Natural killer cell (primary cell): ENCODE measurements around the gene COL5A1. TPM values are rescaled to one million over a fixed set of nuclear protein-coding genes. Genes with fewer than 3 reads are reported as not detected.

Experiments used
- ATAC-seq, 3 donors: fragments of 150-1000 bp in 2 of 3; fragments of 200-7000 bp in 1 of 3; cut with Tn5 transposase; 1 replicate in 1 of 3; 2 replicates in 2 of 3; pipeline ENCODE4 v1.10.0; 2021; ENCODE audit warnings: mild to moderate bottlenecking in 2 of 3, moderate library complexity in 2 of 3
- DNase-seq, 2 donors: peaks; one replicate each; pipeline versions ENCODE4 v3.0.0 to v3.0.0-alpha.2; 2013 to 2021; ENCODE audit warnings: mixed read lengths in 1 of 2
- H3K27ac ChIP-seq: one replicate; pipeline ENCODE4 v1.5.1; 2013; ENCODE audit warnings: mild to moderate bottlenecking, low read length
- H3K27me3 ChIP-seq: one replicate; pipeline ENCODE4 v1.6.1; 2013; ENCODE audit warnings: low read length; ENCODE audit not compliant: control insufficient read depth, insufficient read depth
- H3K36me3 ChIP-seq: one replicate; pipeline ENCODE4 v1.6.1; 2013; ENCODE audit warnings: low read length; ENCODE audit not compliant: control insufficient read depth, insufficient read depth
- H3K4me1 ChIP-seq: one replicate; pipeline ENCODE4 v1.6.1; 2013; ENCODE audit warnings: low read length; ENCODE audit not compliant: control insufficient read depth, insufficient read depth
- H3K4me3 ChIP-seq: one replicate; pipeline ENCODE4 v1.5.1; 2013; ENCODE audit warnings: low read length
- H3K9me3 ChIP-seq: one replicate; pipeline ENCODE4 v1.6.1; 2013; ENCODE audit warnings: low read length; ENCODE audit not compliant: control insufficient read depth, insufficient read depth
- H3K27ac Mint-ChIP-seq, 2 donors: one replicate each; pipeline ENCODE4 v1.8.0; 2022; ENCODE audit warnings: mild to moderate bottlenecking in 2 of 2, mixed read lengths in 2 of 2, moderate library complexity in 1 of 2
- H3K27me3 Mint-ChIP-seq, 2 donors: one replicate each; pipeline ENCODE4 v1.8.0; 2022; ENCODE audit warnings: low read depth in 2 of 2, mixed read lengths in 2 of 2
- H3K36me3 Mint-ChIP-seq: one replicate; pipeline ENCODE4 v1.8.0; 2022; ENCODE audit warnings: mixed read lengths
- H3K4me1 Mint-ChIP-seq, 2 donors: one replicate each; pipeline ENCODE4 v1.8.0; 2022; ENCODE audit warnings: mixed read lengths in 2 of 2
- H3K4me3 Mint-ChIP-seq: one replicate; pipeline ENCODE4 v1.8.0; 2022; ENCODE audit warnings: mild to moderate bottlenecking, moderate library complexity, mixed read lengths
- H3K9me3 Mint-ChIP-seq, 2 donors: one replicate each; pipeline ENCODE4 v1.8.0; 2022; ENCODE audit warnings: mixed read lengths in 2 of 2
- CTCF ChIP-seq: fragments of 200-600 bp; IDR thresholded peaks from one replicate; pipeline ENCODE4 v1.8.0; 2022; ENCODE audit warnings: antibody characterized with exemption
- WGBS: methylation state at CpG from one replicate; pipeline ENCODE4 v1.1.7; 2013; ENCODE audit warnings: missing lambda C conversion rate; ENCODE audit not compliant: insufficient coverage; 5-methylcytosine and 5-hydroxymethylcytosine counted together
- intact Hi-C: fragments of 100-400 bp; cut with micrococcal nuclease; formaldehyde crosslinking; loops from one replicate; pipeline ENCODE4 v1.14.2; 2022
- total RNA-seq, 4 donors: library from RNA; stranded (reverse); fragments of 120-200 nt in 1 of 4; gene quantifications; one replicate each; pipeline versions ENCODE4 v1.2.3 to v1.2.4, GENCODE V29; 2013 to 2022

The COL5A1 gene
- total RNA-seq, 3 donors from 2014 or later (not counting 1 experiment from before 2014, with no cell fraction given), result 0.11 to 0.28 (median 0.23) TPM

GRCh38 chr9:134740071-134740470 is 98.5 kb downstream of the COL5A1 start:
- no peak overlapping the region for H3K4me3 ChIP-seq

DNA sequence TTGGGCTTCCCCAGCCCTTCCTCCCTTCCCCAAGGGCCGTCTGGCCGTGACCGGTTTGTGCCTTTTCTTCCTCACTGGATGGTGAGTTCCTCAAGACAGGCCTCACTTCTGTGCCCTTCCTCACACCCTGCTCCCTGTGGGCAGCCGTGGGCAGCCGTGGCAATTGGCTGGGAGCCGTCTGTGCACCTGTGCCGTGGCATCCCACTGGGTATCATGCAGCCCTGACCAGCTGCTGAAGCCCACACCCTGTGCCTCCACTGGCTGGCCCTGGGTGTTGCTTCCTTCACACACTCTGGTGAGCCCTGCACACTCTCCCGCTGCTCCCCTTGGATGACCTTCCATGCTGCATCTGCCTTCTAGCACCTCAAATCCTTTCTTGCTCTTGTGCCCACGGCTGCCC is 100.2 kb downstream of the COL5A1 start:
- H3K4me3 Mint-ChIP-seq, result no peak overlapping the region
- peaks cover 7% of the 10 kb centered on the region for H3K9me3 ChIP-seq
- no peaks in the 10 kb centered on the region for H3K27me3 ChIP-seq
- H3K4me1 Mint-ChIP-seq, result no peaks in the 10 kb centered on the region
- intact Hi-C loops, result no loop called here
- H3K9me3 Mint-ChIP-seq, result no peaks in the 10 kb centered on the region
- peaks cover 4 to 7% of the 10 kb centered on the region in 2 donors for H3K27me3 Mint-ChIP-seq
- no peak overlapping the region for H3K27ac ChIP-seq
- H3K4me3 ChIP-seq, result no peak overlapping the region
- DNase-seq, result no peak
- WGBS, result 84% methylated on average over 9 of the region's 9 CpGs
- no peak for ATAC-seq
- H3K27ac Mint-ChIP-seq, result no peak overlapping the region
- no peaks in the 10 kb centered on the region for H3K36me3 ChIP-seq
- no peaks in the 10 kb centered on the region for H3K4me1 ChIP-seq
- H3K36me3 Mint-ChIP-seq, result no peaks in the 10 kb centered on the region
- TF ChIP-seq CTCF, result no peak

More at GRCh38 chr9:134740071-134740470, 98.5 kb downstream of the COL5A1 start:
- H3K36me3 ChIP-seq, result no peaks in the 10 kb centered on the region
- Mint-ChIP-seq H3K4me3 (no peak overlapping the region), H3K36me3 (no peaks in the 10 kb centered on the region), H3K27me3 (peaks cover 4 to 7% of the 10 kb centered on the region in 2 donors), H3K4me1 (no peaks in the 10 kb centered on the region), H3K27ac (no peak overlapping the region), H3K9me3 (no peaks in the 10 kb centered on the region)
- DNase-seq, result no peak
- no peak overlapping the region for H3K27ac ChIP-seq
- 92% methylated on average over 16 of the region's 16 CpGs for WGBS
- H3K4me1 ChIP-seq, result no peaks in the 10 kb centered on the region
- intact Hi-C loops, result no loop called here
- TF ChIP-seq CTCF, result no peak
- no peaks in the 10 kb centered on the region for H3K27me3 ChIP-seq
- peaks cover 7% of the 10 kb centered on the region for H3K9me3 ChIP-seq
- ATAC-seq, result no peak

DNA sequence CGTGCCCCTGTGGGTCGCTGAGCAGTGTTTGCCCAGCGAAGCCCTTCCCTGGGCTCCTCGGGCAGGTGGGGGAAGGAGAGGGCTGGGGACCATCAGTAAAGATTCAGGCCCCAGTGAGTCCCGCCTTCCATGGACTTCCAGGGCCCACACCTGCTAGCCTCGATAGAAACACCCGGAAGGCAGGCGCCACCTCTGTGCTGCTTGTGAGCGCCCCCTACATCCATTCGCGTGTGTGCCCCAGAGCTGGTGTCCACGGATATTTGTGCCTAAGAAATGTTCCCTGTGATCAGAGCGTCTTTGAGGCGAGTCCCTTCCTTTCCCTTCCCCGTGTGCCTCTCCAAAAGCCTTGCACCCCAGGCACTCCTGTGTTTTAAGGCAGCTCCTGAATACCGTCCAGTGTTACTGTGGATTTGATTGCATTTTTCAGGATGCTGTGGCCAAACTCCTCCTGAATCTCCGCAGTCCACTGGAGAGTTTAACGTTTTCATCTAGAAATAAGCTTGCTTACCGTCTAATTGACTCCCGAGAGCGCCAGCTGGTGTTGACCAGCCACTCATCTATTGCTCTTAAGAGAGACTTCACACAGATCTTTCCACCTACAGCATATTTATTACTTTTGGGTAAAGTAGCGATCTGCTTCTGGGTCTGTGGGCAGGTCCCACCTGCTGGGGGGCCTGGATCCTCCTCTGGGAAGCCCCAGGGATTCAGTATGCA is 101.4 kb downstream of the COL5A1 start:
- H3K36me3 Mint-ChIP-seq, result no peaks in the 10 kb centered on the region
- WGBS, result 92% methylated on average over 22 of the region's 22 CpGs
- DNase-seq (no peak), ATAC-seq (no peak)
- no peaks in the 10 kb centered on the region for H3K27me3 ChIP-seq
- H3K9me3 Mint-ChIP-seq, result no peaks in the 10 kb centered on the region
- H3K27me3 Mint-ChIP-seq, result peaks cover 4 to 7% of the 10 kb centered on the region in 2 donors
- intact Hi-C loops, result no loop called here
- H3K4me1 ChIP-seq, result no peaks in the 10 kb centered on the region
- no peak overlapping the region for H3K4me3 ChIP-seq
- H3K9me3 ChIP-seq, result peaks cover 7% of the 10 kb centered on the region
- H3K36me3 ChIP-seq, result no peaks in the 10 kb centered on the region
- no peak overlapping the region for H3K27ac Mint-ChIP-seq
- no peak for TF ChIP-seq CTCF
- no peak overlapping the region for H3K27ac ChIP-seq
- H3K4me3 Mint-ChIP-seq, result no peak overlapping the region
- no peaks in the 10 kb centered on the region for H3K4me1 Mint-ChIP-seq

DNA sequence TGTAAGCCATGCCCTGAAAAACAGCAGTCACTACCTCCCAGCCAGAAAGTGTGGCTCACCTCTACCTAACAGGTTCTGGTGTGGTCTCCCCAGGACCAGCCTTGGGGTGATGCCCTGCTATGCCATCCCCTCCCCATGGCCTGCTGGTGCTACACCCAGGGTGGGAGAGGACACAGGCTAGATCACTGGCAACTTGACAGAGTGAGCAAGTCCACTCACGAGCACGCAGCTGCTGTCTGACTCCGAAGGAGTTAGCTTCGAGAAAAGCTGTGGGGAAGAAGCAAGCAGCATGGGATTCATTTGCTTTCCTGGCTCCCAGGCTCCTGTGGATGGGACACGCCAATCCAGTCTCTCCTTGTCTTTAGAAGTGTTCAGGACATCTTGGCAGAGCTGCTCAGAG is 102.2 kb downstream of the COL5A1 start:
- ATAC-seq (no peak), DNase-seq (no peak)
- H3K4me1 Mint-ChIP-seq, result no peaks in the 10 kb centered on the region

More for the DNA sequence above, 102.2 kb downstream of the COL5A1 start:
- Mint-ChIP-seq H3K27me3 (peaks cover 4 to 7% of the 10 kb centered on the region in 2 donors), H3K9me3 (no peaks in the 10 kb centered on the region), H3K4me3 (no peak overlapping the region), H3K27ac (no peak overlapping the region), H3K36me3 (no peaks in the 10 kb centered on the region)
- intact Hi-C loops, result no loop called here
- no peak for TF ChIP-seq CTCF
- no peak overlapping the region for H3K4me3 ChIP-seq
- no peak overlapping the region for H3K27ac ChIP-seq
- no peaks in the 10 kb centered on the region for H3K36me3 ChIP-seq
- H3K9me3 ChIP-seq, result peaks cover 7% of the 10 kb centered on the region
- 94% methylated on average over 5 of the region's 5 CpGs for WGBS
- H3K27me3 ChIP-seq, result no peaks in the 10 kb centered on the region
- no peaks in the 10 kb centered on the region for H3K4me1 ChIP-seq
